ENCODE data around the gene DUOXA1.

The DUOXA1 gene

DNA sequence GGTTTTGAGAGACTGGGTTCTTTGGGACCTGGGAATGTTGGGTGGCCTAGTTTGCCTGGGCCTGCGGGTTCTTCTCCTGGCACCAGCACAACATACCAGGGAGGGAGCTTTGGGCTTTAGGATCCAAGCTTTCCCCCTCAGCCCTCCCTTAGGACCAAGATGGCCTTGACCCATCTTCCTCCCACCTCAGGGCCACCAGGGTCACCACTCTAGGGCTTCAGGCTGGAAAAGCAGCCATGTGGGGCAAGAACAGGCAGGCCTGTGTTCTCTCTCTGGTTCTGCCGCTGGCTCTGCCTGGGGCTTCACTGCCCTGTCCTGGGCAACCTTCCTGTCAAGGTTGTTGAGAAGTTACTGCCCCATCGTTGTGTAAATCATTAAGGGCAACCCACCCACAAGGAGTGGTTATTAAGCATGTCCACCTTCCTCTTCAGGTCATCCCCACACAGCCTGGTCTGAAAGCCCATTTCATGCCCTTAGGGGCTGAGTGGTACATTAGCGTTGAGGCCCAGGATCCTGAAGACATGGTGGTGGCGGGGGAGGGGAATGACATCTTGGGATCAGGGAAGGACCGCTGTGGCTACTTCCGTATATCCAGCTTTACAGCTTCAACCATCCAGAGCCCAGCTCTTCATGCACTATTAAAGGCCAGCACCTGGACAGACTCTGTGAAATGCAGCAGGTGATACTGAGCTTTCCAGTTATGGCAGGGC, 767 bp upstream of the DUOXA1 start:
- DNase-seq = no peak

DNA sequence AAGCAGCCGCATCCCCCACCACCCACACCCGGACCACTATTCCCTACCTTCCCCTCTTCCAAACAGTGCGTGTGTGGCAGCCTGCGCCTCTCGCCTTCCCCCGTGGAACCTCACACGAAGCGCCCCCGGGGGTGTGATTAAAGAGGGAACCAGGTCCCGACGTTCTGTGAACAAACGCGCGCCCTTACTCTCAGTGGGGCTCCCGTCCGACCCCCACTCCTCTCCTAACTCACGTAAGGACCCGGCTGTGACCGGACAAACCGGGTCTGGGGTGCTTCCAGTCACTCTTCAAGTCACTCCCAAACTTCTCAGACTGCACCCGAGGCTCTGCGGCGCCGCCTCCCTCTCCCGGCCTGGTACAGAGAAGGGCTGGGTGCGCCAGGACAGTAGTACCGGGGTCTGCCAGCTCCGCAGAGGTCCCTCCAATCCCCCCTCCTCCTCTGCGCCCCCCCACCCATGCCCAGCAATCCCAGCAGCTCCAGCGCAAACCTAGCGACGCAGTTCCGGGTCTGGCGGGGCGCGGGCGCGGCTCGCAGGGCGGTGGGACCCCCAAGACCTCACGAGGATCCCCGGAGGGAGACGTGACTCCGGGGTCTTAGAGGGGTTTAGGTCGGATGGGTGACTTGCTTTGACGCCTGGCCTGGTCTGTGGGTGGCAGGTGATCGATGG, 574 bp downstream of the DUOXA1 start:
- no peak for DNase-seq

DNA sequence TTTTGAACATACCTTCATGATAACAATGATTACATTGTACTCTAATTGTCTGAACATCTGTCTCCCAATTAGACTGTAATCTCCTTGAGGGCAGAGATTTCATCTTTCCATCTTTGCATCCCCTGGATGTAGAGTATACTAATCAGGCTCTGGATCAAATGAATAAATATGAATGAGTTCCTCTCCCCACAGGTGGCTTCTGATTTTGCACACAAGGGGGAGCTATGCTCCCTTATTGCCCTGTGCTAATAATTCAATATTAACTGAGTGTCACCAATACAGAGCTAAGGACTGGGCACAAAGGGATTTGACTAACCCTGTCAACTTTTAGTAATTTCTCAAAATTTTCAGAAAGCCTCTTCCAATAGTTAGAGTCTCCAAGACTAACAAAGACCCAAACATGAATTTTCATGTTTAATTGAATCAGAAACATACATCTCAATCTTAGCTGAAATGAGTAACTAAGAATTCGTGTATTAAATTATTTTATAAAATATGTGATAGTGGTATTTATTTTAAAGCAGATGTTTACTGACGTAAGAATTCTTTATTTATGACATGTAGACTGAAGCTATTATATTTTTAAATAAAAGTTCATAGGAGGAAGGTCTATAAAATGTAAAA, 3.0 kb downstream of the DUOXA1 start:
- DNase-seq = peak; percentile 47

DNA sequence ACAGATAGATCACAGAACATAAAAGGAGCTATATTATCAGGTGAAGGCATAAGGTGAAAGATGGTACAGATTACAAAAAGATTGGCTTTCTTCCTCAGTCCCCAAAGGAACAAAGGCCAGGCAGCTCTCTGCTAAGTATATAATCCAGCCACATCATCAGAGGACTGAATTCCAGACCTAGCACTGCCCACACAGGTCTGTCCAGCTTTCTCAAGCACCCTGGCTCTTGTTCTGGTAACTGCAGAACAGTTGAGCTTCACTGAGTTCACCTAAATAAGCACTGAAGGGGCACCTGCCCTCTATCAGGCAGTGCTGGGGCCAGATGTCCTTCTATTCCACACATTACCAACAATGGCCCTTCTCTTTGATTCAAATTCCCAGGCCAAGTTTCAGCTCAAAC, 6.3 kb downstream of the DUOXA1 start:
- no peak for DNase-seq

DNA sequence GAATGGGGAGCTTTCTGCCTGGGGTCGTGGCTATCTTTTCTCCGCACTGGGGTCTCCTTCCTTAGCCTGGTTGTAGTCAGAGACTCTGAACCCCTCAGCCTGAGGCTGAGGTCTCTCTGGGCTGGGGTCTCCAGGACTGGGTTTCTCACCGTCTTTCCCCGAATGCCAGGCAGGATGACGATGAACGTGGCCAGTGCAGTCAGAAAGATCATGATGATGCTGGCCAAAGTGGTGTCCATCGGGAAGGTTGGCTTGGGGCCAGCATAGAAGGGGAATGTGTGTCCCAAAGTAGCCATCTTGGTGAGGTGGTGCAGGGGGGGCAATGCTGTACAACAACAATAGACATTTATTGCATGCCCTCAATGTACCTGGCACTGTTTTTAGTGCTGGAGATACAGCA, 7.0 kb downstream of the DUOXA1 start:
- no peak for DNase-seq

DNA sequence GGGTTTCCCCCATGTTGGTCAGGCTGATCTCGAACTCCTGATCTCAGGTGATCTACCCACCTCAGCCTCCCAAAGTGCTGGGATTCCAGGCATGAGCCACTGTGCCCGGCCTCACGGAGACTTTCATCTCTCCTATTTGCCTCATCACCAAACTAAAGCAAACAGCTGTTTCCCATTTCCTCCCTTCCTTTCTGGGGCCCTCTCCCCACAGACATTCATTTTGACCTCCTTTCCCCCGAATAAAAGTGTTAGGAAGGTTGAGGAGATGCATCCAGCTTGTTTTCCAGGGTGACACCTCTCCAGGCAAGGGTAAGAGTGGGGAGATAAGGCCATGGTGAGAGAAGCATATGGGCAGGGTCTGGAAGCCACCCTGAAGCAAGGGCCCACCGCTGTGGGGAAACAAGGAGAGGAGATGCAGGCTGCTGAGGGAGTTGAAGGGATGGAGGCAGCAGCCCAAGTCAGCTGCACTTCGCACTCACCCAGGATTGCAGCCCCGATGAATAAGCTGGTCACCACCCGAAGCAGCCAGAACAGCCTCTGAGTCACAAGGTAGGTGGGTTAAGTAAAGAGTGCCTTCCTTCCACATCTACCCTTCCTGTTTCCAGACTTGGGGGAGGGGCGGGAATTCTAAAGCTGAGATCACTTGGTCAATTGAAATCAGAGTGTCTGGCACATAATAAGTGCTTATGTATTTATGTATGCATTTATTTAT, 7.8 kb downstream of the DUOXA1 start:
- DNase-seq = no peak

DNA sequence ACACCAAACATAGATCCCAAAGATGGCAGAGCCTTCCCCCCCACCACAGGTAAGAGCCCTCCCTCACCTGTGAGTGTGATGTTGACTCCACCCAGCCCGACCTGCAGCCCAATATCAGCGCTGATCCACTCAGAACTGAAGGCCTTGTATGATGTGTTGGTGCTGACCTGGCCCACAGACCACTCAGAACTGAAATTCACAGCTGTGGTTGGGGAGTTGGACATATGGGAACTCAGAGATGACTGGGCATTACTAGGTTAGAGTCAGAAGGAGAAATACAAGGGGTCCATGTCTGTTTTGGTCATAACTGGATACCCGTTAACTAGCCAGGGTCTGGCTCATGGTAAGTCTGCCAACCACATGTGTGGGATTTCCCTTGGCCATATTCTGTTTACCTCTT, 8.7 kb downstream of the DUOXA1 start:
- no peak for DNase-seq

DNA sequence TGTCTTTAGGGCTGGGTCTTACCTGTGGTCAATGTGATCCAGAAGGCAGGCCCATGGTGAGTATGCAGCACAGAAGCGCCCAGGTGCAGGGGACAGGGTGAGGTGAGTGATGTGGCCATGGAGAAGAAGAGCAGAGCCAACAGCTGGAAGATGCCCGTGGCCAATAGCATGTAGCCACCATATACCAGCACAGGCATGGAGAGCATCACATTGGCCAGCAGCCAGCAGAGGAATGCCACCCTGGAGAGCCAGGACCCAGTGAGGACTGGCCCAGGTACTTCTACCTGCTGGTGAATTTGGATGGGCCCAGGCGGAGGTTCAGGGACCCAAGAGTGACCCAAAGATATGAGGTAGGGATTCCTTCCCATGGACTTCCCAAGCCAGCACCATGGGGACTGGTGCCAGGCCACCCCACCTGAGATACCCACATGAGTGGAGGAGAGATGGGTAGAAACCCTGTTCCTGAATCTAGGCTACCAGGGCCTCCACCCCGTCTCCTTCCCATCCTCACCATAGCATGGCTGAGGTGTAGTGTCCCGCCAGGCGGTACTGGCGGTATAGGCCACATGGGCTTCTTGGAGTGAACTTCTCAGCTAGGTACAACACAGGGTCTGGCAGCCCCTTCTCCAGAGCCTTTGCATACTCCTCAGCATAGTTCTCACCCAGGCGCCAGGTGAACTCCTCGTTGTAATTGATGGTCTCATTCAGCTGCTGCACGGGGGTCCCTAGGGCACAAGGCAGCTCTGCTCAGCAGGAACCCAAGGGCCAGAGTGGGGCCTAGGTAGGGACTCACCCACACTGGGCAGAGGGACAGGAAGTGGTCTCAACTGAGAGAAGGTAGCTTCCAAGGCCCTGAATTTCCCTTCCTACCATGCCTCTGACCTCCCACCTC, 9.4 kb downstream of the DUOXA1 start:
- no peak for DNase-seq

DNA sequence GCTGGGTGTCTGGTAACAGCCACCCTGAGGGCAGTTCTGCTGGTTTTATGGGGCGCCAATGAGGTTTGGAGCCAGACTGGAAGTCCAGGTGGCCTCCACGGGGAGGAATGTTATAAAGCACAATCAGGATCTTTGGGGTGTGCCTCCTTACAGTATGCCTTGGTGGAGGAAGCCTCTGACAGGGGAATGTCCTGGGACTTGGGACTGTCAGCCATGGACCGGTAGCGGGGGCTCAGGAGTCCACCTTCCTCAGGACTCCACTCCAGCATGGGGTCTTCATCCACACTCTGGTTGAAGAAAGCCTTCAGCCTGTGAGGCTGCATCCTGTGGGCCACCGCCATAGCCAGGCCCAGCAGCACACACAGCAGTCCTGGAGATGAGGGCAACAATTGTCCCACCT, 10.7 kb downstream of the DUOXA1 start:
- DNase-seq = no peak

DNA sequence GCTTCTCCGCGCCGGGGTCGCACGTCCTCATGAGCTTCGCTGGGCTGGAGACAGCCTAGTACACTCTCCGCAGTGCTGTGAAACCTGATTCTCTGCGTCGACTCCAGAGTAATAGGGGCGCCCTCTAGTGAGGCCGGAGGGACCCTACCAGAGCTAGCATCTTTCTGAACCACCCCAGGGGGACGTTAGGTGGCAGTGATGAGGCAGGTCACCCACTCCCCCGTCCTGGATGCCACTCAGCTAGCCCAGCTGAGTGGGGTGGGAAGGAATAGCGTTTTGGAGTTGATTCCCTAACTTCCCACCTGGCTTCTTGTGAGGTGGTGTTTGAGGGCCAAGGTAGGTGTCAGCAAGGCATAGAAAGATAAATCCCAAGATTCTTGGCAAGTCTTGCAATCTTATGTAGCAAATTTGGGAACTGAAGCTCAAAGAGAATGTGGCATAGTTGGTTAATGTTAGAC, 11.5 kb downstream of the DUOXA1 start:
- peak; percentile 81 for DNase-seq

DNA sequence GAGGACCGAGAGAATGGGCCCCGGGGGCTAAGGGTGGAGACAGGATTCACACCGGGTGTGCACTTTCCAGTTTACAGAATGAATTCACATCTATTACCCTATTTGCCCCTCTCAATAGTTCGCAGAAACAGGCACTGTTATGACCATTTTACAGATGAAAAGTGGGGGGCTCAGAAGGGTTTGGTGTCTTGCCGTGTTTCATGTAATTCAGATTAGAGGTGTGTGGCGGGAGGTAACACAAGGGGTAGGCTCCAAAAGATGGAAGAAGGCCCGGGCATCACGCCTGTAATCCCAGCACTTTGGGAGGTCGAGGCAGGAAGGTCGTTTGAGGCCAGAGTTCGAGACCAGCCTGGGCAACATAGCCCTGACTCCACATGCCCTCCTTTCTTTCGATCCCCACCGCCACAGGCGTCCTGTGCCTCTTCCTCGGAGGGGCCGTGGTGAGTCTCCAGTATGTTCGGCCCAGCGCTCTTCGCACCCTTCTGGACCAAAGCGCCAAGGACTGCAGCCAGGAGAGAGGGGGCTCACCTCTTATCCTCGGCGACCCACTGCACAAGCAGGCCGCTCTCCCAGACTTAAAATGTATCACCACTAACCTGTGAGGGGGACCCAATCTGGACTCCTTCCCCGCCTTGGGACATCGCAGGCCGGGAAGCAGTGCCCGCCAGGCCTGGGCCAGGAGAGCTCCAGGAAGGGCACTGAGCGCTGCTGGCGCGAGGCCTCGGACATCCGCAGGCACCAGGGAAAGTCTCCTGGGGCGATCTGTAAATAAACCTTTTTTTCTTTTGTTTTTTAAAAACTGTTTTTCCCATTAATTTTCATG, 12.2 kb downstream of the DUOXA1 start:
- DNase-seq = no peak

DNA sequence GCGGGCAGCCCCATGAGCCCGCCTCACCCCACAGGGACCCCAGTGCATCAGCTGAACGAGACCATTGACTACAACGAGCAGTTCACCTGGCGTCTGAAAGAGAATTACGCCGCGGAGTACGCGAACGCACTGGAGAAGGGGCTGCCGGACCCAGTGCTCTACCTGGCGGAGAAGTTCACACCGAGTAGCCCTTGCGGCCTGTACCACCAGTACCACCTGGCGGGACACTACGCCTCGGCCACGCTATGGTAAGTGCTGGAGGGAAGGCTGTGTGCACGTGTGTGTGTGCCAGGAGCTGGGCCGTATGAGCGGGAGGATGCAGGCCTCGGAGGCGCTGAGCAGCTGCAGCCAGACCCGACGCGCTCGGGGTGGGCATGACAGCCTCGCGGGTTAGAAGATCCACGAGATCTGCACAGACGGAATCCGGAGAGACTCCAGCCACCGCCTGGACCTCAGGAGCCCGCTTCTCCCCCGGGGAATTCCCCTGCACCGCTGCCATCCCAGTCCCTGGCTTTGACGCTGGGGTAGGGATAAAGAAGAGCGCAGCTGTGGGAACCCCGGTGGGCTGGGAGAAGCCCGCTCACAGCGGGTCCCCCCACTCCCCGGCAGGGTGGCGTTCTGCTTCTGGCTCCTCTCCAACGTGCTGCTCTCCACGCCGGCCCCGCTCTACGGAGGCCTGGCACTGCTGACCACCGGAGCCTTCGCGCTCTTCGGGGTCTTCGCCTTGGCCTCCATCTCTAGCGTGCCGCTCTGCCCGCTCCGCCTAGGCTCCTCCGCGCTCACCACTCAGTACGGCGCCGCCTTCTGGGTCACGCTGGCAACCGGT, 13.0 kb downstream of the DUOXA1 start:
- DNase-seq = no peak

DNA sequence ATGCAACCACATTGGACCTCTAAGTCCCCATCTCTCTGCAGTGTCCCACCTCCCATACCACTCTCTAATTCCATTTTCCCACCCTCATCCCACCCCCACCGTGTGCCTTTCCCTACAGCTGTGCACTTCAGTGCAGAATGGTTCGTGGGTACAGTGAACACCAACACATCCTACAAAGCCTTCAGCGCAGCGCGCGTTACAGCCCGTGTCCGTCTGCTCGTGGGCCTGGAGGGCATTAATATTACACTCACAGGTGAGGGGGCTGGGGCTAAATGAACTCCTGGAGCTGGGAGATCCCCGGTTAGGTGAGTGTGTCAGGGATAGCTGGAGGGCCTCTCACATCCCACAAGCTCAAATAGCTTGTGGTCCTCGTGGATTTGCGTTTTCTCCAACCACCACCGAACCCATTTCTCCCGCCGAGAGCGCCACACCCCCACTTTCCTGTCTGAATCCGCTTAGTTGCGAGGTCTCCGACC, 13.6 kb downstream of the DUOXA1 start:
- no peak for DNase-seq

DNA sequence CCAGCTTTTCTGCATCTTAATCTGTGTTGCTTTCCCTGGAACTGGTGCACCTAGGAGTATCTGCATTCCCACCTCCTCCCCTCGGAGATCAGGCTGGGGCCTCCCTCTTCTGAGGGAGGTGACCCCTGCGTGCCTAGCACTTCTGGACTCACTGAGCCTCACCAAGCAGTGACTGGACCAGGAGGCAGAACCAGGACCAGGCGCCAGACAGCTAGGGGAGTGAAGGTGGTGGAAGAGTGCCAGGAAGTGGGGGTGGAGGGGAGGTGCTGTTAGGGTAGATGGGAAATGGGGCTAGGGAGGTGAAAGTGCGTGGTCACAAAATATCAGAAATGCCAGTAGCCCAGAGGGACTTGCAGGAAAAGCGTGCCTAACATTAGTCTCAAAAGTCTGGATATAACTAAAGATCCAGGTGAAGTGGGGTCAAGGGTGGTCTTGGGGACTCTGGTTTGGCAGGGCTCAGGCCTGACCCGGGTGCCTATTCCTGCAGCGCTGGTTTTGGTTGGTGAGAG, 14.3 kb downstream of the DUOXA1 start:
- DNase-seq = no peak

DNA sequence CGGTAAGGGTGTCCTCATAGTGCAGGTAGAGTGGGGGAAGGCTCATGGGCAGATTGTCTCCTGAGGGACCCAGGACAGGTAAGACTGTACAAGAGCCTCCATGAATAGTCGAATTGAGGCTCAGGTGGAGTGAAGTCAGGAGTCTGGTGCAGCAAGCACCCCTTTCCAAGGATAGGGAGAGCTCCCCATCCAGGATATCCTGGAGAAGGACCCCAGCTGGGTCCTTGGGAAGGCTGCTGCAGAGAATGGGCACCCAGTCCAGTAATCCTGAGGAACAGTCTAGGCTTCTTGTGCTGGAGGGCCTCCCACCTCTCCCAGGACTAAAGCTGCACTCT, 15.0 kb downstream of the DUOXA1 start:
- no peak for DNase-seq

DNA sequence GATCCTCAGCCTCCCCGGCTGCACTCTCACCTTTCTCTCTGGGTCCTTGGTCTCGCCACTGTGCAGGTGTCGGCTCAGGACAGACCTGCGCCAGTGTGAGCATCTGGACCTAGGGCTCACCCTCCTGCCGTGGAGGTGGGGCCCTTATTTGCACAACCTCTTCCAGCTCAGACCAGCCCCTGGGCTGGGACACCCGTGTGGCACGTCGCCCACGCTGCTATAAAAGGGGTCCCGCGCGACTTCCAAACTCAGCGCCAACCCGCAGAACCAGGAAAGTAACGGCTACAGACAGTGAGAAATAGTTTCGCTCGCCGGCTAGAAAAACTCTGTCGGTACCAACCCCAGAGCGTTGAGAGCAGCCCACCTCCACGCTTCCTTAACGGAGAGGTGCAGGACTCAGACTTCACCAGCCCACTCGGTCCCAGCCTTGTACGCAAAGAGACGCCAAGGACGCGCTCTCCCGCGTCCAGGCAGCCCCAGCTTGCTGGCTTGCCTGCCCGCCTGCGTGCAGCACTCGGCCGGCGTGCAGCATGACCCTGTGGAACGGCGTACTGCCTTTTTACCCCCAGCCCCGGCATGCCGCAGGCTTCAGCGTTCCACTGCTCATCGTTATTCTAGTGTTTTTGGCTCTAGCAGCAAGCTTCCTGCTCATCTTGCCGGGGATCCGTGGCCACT, 15.5 kb downstream of the DUOXA1 start, which contains the start of the genes DUOX2 and DUOXA2:
TSS of gene DUOX2 (minus strand) at position 97 of the 675 bp plus-strand sequence. CDS start 761 bp downstream, outside the sequence.
TSS of gene DUOXA2 (plus strand) at position 251 of the 675 bp plus-strand sequence. CDS start at position 531, 280 bp downstream.
- DNase-seq = no peak

DNA sequence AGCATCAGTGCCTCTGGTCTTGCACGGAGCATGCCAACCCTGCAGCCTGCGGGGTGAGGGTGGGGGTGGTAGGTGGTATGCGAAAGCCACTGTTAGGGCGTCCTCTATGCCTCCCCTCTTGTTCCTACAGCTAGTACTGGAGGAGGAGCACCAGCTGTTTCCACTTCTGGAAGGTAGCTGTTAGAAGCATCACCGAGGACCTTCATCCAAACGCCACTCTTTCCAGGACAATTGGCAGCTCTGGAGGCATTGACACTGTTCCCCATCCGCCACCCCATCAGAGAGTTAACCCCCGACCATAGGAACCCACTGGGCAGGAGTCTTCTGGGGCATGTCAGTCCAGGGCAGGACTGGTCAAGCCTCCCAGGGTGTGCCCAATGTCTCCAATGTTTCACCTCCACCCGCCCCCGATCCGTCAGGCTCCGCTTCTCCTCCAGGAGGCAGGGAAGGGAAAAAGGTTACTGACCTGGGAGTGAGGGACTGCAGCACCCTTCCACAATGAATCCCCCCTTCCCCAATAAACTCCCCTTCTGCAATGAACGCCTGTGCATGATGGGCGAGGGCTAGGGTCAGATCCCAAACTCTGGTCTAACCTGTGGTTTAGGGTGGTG, 16.2 kb downstream of the DUOXA1 start:
- no peak for DNase-seq

DNA sequence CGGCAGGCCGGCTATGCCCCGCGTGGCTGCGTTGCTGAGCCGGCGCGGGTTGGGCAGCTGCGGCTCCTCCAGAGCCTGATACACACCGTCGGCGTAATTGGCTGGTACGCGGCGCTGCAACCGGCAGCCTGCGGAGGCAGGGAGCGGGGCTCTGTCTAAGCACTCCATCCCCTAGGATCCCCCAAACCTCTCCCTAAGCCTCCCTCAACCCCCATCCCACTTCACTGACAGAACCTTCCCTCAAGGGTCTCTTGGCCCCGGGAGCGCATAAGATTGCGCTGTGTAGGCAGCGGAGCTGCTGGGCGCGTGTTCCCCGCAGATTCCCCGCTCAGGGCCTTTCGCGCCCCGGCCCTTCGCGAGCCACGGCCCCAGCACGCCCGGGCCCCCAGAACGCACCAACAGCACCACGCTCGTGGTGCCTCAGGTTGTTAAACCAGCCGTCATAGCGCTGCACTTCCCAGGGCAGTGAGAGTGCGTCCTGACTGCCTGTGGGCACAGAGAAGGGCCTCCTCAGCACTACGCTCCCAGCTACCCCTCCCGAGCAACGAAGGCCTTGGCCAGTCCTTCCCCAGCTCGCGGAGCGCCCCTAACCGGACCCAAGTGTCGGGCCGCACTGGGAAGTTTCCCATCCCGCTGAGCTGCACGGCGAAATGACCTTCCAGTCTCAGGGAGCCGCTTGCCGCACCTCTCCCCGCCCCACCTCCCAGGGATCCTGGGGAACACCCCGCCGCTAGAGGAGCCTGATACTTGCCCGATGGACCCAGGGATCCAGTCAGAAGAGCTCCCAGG, 16.9 kb downstream of the DUOXA1 start:
- DNase-seq = no peak

Data from activated CD8-positive, alpha-beta memory T cell treated with anti-CD3 and anti-CD28 coated beads, Interleukin-2, amount 50 U/mL, for 4 hours (primary cell).